ENCODE data around the gene GNAI3.

DNA sequence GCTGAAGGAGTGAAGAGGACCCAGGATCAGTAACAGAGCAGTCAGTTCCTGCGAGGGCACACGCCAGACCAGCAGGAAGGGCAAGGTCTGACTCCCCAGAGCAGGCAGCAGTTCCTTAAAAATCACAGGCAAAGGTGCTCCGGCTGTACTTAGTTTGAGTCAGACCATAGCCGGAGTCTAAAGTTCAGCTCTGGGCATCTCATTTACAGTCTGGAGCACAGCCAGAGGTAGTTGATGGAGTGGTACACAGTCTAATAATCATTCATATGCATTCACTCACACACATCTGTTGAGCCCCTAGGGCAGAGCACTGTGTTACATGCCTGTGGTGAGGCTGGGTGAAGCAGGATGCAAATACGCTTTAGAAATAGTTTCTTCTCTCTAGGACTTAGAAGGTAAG is 31.5 kb upstream of the GNAI3 start:
- TF ChIP-seq POLR2A (IDR thresholded peaks at IDR 0.05) = no peak
- TF ChIP-seq, protein P1, sequence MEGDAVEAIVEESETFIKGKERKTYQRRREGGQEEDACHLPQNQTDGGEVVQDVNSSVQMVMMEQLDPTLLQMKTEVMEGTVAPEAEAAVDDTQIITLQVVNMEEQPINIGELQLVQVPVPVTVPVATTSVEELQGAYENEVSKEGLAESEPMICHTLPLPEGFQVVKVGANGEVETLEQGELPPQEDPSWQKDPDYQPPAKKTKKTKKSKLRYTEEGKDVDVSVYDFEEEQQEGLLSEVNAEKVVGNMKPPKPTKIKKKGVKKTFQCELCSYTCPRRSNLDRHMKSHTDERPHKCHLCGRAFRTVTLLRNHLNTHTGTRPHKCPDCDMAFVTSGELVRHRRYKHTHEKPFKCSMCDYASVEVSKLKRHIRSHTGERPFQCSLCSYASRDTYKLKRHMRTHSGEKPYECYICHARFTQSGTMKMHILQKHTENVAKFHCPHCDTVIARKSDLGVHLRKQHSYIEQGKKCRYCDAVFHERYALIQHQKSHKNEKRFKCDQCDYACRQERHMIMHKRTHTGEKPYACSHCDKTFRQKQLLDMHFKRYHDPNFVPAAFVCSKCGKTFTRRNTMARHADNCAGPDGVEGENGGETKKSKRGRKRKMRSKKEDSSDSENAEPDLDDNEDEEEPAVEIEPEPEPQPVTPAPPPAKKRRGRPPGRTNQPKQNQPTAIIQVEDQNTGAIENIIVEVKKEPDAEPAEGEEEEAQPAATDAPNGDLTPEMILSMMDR (IDR thresholded peaks at IDR 0.05) = no peak

Data from body of pancreas (tissue), 4 donors.